ENCODE data around the gene FBLL1. TPM values are rescaled to one million over a fixed set of nuclear protein-coding genes. Genes with fewer than 3 reads are reported as not detected.
A peak's percentile ranks its signal among the peaks of the same experiment; 100 is the strongest.

FBLL1 gene
- total and polyA plus RNA-seq, 10 of the 15 experiments (the other 5 are each of a cell fraction or from before 2014, with no cell fraction given): 0.04 to 0.23 (median 0.15) TPM; not detected in 7

GRCh38 chr5:168486136-168486879, 42.8 kb upstream of the FBLL1 start, which contains the start of gene RARS1 (continued):
- TF ChIP-seq SMARCA5 (IDR thresholded peaks at IDR 0.05) (peak; percentile 95), STAT1 (conservative IDR thresholded peaks at IDR 0.05) (no peak), HCFC1 (IDR thresholded peaks at IDR 0.05; ENCODE audit: low read length) (peak; percentile 77), MXI1 (IDR thresholded peaks at IDR 0.05; ENCODE audit: low read depth, low read length) (peak; percentile 65), ZNF24 (IDR thresholded peaks at IDR 0.05) (peak; percentile 96), E2F8 (IDR thresholded peaks at IDR 0.05; ENCODE audit: low read depth, partially characterized antibody) (peak; percentile 83), ZNF217 (IDR thresholded peaks at IDR 0.05) (peak; percentile 88), ZBTB40 (IDR thresholded peaks at IDR 0.05; ENCODE audit: borderline replicate concordance) (peak; percentile 98), WRNIP1 (IDR thresholded peaks at IDR 0.05; ENCODE audit: borderline replicate concordance, low read depth, low read length) (peak; percentile 25; the same call in 1 of the 2 replicates), SREBF2 (IDR thresholded peaks at IDR 0.05; ENCODE audit: low read length) (peak; percentile 77), RB1 (IDR thresholded peaks at IDR 0.05; ENCODE audit: borderline replicate concordance) (peak; percentile 91; the same call in 1 of the 2 replicates), SMAD5 (IDR thresholded peaks at IDR 0.05; ENCODE audit: low read depth) (peak; percentile 93), ATF3 (IDR thresholded peaks at IDR 0.05; ENCODE audit: borderline replicate concordance, extremely low read depth, low read depth, low read length) (no peak), BHLHE40 (IDR thresholded peaks at IDR 0.05; ENCODE audit: borderline replicate concordance in 1 of 2, low read depth in 2 of 2, low read length in 1 of 2) (peak; percentile 45 to 56; a peak in 3 of 4 replicates), RELB (IDR thresholded peaks at IDR 0.05; ENCODE audit: low read depth) (peak; percentile 80), HDGF (IDR thresholded peaks at IDR 0.05) (no peak; the same call in 1 of the 2 replicates), CBFB (IDR thresholded peaks at IDR 0.05; ENCODE audit: low read depth) (peak; percentile 73), POLR2A (IDR thresholded peaks at IDR 0.05; ENCODE audit: low read depth, low read length) (peak; percentile 98), YY1 (IDR thresholded peaks at IDR 0.05; ENCODE audit: low read depth, low read length) (peak; percentile 70), CBX5 (IDR thresholded peaks at IDR 0.05; ENCODE audit: low read depth) (0 out of 2 replicates have a peak, but pooled peaks have one; percentile 63), MAX (IDR thresholded peaks at IDR 0.05; ENCODE audit: low read depth, low read length) (no peak)
